Sigmoid colon (tissue), 4 donors: Measurements from ENCODE around the gene CFAP20DC.

ENCODE experiments used
- CTCF ChIP-seq, 4 experiments: fragments of 450-650 bp in 3 of 4; fragments of 200-600 bp in 1 of 4; IDR thresholded peaks; one replicate each; pipeline ENCODE4 v1.5.1; 2016 to 2019; ENCODE audit warnings: antibody characterized with exemption in 4 of 4, mild to moderate bottlenecking in 3 of 4, moderate library complexity in 2 of 4
- EP300 ChIP-seq, 4 donors: sonication (generic); formaldehyde crosslinking; IDR thresholded peaks; one replicate each; pipeline ENCODE4 v1.6.1; 2017; ENCODE audit warnings: antibody characterized with exemption in 4 of 4
- POLR2A ChIP-seq, 2 donors: fragments of 450-650 bp; IDR thresholded peaks; one replicate each; pipeline ENCODE4 v1.6.1; 2016; ENCODE audit warnings: antibody characterized with exemption in 2 of 2, mild to moderate bottlenecking in 2 of 2, moderate library complexity in 2 of 2

- TF ChIP-seq CTCF (IDR thresholded peaks at IDR 0.05), result no peak
- TF ChIP-seq POLR2A (IDR thresholded peaks at IDR 0.05), result no peak
- no peak for TF ChIP-seq EP300 (IDR thresholded peaks at IDR 0.05)
Measured at GRCh38 chr3:58857402-58857801, 192.4 kb downstream of the CFAP20DC start.
